Upper lobe of left lung (tissue), 6 donors: ENCODE measurements around the gene CHI3L1. TPM values are rescaled to one million over a fixed set of nuclear protein-coding genes. Genes with fewer than 3 reads are reported as not detected.

Source experiments
- ATAC-seq, 2 donors: fragments of 200-7000 bp; cut with Tn5 transposase; one replicate each; pipeline ENCODE4 v1.9.1; 2022; ENCODE audit warnings: mild to moderate bottlenecking in 2 of 2, moderate library complexity in 2 of 2; ENCODE audit not compliant: low FRiP score in 2 of 2
- DNase-seq, 2 donors: peaks; one replicate each; pipeline ENCODE4 v3.0.0-alpha.2; 2019 to 2020
- H3K27ac ChIP-seq, 4 donors: fragments of 200-600 bp; sonication (generic); one replicate each; pipeline ENCODE4 v1.5.1; 2016 to 2019
- H3K27me3 ChIP-seq, 4 donors: fragments of 200-600 bp; sonication (generic); one replicate each; pipeline ENCODE4 v1.5.1; 2017 to 2019
- H3K36me3 ChIP-seq, 4 donors: fragments of 200-600 bp; sonication (generic); one replicate each; pipeline ENCODE4 v1.5.1; 2016 to 2019
- H3K4me1 ChIP-seq, 4 donors: fragments of 200-600 bp; sonication (generic); one replicate each; pipeline ENCODE4 v1.5.1; 2018 to 2019
- H3K4me3 ChIP-seq, 4 donors: fragments of 200-600 bp; sonication (generic); one replicate each; pipeline ENCODE4 v1.5.1; 2017 to 2019; ENCODE audit warnings: mild to moderate bottlenecking in 2 of 4, moderate library complexity in 1 of 4
- H3K9me3 ChIP-seq, 4 donors: fragments of 200-600 bp; sonication (generic); one replicate each; pipeline ENCODE4 v1.5.1; 2018 to 2019
- EP300 ChIP-seq, 4 donors: sonication (generic); formaldehyde crosslinking; IDR thresholded peaks; one replicate each; pipeline ENCODE4 v1.5.1; 2017; ENCODE audit warnings: antibody characterized with exemption in 4 of 4, control low read depth in 2 of 4
- POLR2A ChIP-seq, 4 donors: fragments of 450-650 bp; IDR thresholded peaks; one replicate each; pipeline ENCODE4 v1.5.1; 2016 to 2017; ENCODE audit warnings: antibody characterized with exemption in 4 of 4, mild to moderate bottlenecking in 2 of 4
- POLR2AphosphoS5 ChIP-seq, 2 donors: sonication (generic); formaldehyde crosslinking; IDR thresholded peaks; one replicate each; pipeline ENCODE4 v1.5.1; 2017; ENCODE audit warnings: antibody characterized with exemption in 2 of 2
- WGBS, 2 donors: methylation state at CpG; one replicate each; pipeline ENCODE4 v1.1.5; 2017 to 2018; 5-methylcytosine and 5-hydroxymethylcytosine counted together
- total RNA-seq, 6 donors: library from RNA; depleted of rRNA in 4 of 6; stranded (reverse); fragments of >200 nt in 4 of 6; gene quantifications; one replicate each; pipeline versions ENCODE4 v1.1.0 to v1.2.1, GENCODE V29; 2016 to 2021
- TF ChIP-seq, protein P1 (sequence below), 6 experiments: fragments of 450-650 bp in 4 of 6; fragments of 200-600 bp in 2 of 6; sonication (generic) in 2 of 6; IDR thresholded peaks; one replicate each; pipeline ENCODE4 v1.5.1; 2016 to 2019; ENCODE audit warnings: antibody characterized with exemption in 6 of 6
- donor health status: DM: no; HTN: no; CAD: no; lungs with moderate emphysema.
- donor health status: DM: no; HTN: yes; CAD: no; lungs with severe emphysema.

The CHI3L1 gene
- total RNA-seq, 6 donors from 2014 or later, result 12.3 to 68.4 (median 52.4) TPM

DNA sequence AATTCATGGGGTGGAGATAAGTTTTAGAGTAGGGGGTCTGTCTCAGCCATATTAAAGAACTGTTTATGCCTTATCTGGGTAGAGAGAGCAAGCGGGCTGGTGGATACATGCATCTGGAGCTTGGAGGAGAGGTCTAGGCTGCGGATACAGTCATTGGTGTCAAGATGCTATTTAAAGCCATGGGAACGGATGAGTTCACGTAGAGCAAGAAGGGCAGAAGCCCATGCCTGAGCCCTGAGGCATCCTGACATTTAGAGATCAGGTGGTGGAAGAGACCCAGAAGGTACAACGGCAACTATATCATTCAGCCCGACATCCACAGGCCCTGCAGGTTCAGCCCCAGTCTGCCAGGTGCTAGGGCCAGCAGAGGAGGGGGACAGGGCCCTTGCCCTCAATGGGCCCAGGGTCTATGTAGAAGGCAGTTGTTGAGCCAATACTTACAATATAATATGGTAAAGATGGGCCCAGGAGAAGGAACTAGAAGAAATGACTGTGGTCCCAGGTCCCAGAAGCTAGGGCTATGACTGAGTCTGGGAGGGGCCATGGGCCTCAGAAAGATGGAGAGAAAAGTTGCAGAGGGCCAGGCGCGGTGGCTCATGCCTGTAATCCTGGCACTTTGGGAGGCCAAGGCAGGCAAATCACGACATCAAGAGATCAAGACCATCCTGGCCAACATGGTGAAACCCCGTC, 15.2 kb upstream of the CHI3L1 start:
- no peaks in the 10 kb centered on the region for H3K36me3 ChIP-seq
- WGBS, 2 donors, result 73 to 86% methylated on average over 10 of the region's 10 CpGs
- ATAC-seq (no peak), DNase-seq (no peak)
- no peaks in the 10 kb centered on the region for H3K27me3 ChIP-seq
- H3K27ac ChIP-seq, result peak overlapping the region in 3 of 4 donors; percentile 32 to 78 (median 61)
- H3K9me3 ChIP-seq, result no peaks in the 10 kb centered on the region
- H3K4me3 ChIP-seq, result no peak overlapping the region
- TF ChIP-seq EP300 (IDR thresholded peaks at IDR 0.05) (no peak), POLR2AphosphoS5 (IDR thresholded peaks at IDR 0.05) (no peak), POLR2A (IDR thresholded peaks at IDR 0.05) (no peak)
- TF ChIP-seq, protein P1, sequence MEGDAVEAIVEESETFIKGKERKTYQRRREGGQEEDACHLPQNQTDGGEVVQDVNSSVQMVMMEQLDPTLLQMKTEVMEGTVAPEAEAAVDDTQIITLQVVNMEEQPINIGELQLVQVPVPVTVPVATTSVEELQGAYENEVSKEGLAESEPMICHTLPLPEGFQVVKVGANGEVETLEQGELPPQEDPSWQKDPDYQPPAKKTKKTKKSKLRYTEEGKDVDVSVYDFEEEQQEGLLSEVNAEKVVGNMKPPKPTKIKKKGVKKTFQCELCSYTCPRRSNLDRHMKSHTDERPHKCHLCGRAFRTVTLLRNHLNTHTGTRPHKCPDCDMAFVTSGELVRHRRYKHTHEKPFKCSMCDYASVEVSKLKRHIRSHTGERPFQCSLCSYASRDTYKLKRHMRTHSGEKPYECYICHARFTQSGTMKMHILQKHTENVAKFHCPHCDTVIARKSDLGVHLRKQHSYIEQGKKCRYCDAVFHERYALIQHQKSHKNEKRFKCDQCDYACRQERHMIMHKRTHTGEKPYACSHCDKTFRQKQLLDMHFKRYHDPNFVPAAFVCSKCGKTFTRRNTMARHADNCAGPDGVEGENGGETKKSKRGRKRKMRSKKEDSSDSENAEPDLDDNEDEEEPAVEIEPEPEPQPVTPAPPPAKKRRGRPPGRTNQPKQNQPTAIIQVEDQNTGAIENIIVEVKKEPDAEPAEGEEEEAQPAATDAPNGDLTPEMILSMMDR (IDR thresholded peaks at IDR 0.05), result no peak
- peaks cover 8 to 40% (median 12%) of the 10 kb centered on the region in 4 donors for H3K4me1 ChIP-seq

DNA sequence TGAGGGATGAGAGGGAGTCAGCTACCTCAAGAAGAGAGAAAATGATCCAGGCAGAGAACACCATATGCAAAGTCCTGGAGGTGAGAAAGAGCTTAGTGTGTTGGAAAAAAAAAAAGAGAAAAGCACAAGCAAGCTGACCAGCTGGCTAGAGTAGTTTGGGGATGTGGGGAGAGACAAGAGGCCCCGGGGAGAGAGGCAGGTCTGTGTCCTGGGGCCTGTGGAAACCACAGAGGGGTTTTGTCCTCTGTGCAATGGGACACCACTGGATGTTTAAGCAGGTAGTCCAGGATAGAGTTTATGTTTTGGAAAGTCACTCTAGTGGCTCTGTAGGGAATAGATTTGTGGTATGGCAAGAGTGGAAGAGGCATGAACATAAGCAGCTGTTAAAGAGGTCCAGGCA, 14.4 kb upstream of the CHI3L1 start:
- peak overlapping the region; percentile 45 to 75 (median 64) for H3K27ac ChIP-seq
- ATAC-seq (no peak), DNase-seq (no peak)
- no peaks in the 10 kb centered on the region for H3K9me3 ChIP-seq
- peaks cover 8 to 36% (median 12%) of the 10 kb centered on the region in 4 donors for H3K4me1 ChIP-seq
- WGBS, 2 donors, result 69 to 70% methylated on average over 1 of the region's 1 CpG
- H3K36me3 ChIP-seq, result no peaks in the 10 kb centered on the region
- H3K4me3 ChIP-seq, result no peak overlapping the region
- no peaks in the 10 kb centered on the region for H3K27me3 ChIP-seq
- TF ChIP-seq POLR2AphosphoS5 (IDR thresholded peaks at IDR 0.05) (no peak), POLR2A (IDR thresholded peaks at IDR 0.05) (no peak)

DNA sequence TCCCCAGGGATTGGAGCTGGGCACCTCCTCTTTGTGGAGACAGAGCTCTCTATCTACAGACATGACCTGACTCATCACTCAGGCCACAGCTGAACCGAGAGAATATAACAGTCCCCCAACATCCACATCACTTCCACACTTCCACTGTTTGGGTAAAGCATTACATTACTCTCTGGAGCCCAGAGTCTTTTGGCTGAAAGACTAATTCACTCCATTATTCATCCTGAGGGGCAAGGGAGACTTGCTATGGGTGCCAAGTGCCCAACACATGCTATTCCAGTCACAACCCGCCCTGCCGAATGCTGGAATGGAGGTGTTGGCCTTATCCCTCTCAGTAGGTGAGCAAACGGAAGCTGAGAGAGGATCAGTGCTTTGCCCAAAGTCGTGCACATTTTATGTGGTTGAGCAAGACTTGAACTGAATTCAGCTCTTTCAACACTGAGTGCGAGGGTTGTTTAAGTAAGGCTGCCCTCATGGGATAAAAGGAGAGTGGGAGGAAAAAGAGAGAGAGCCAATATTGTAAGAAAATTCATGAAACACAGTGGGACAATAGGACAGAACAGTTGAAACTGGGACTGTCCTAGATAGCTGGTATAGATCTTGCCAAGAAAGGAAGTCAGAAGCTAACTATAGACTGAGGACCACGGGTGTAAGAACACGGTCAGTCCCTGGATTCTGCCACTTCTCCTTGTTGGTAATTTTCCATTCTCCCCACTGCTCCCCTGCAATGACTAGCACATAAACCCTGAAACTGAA, 13.5 kb upstream of the CHI3L1 start:
- Histone ChIP-seq H3K36me3 (no peaks in the 10 kb centered on the region), H3K4me3 (no peak overlapping the region), H3K27me3 (no peaks in the 10 kb centered on the region), H3K9me3 (no peaks in the 10 kb centered on the region), H3K27ac (peak overlapping the region; percentile 35 to 75 (median 56)), H3K4me1 (peaks cover 8 to 36% (median 12%) of the 10 kb centered on the region in 4 donors)
- DNase-seq (peak in 1 of 2 donors; percentile 58), ATAC-seq (peak; percentile 34 to 78)
- 30 to 35% methylated on average over 8 of the region's 8 CpGs for WGBS, 2 donors
- TF ChIP-seq POLR2AphosphoS5 (IDR thresholded peaks at IDR 0.05) (peak in 1 of 2 donors; percentile 50), EP300 (IDR thresholded peaks at IDR 0.05) (no peak)
- TF ChIP-seq, protein P1 (IDR thresholded peaks at IDR 0.05), result no peak

DNA sequence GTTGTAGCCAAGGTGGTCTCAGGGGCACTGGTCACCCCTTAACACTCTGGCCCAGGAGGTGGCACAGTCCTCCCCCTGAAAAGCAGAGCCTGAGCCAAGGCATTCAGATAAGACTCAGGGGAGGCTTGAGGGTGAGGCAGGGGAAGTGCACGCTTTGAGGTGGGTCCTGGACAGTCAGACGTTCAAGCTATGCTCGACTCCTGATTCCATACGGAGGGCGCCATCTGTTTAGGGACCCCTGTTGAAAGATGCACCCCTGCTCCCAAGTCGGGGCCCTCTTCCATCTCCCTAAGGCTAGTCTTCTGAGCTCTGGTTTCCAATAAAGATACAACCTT, 12.9 kb upstream of the CHI3L1 start:
- Histone ChIP-seq H3K4me3 (no peak overlapping the region), H3K36me3 (no peaks in the 10 kb centered on the region), H3K9me3 (no peaks in the 10 kb centered on the region), H3K27ac (peak overlapping the region in 3 of 4 donors; percentile 18 to 75 (median 35)), H3K4me1 (peaks cover 8 to 36% (median 12%) of the 10 kb centered on the region in 4 donors), H3K27me3 (no peaks in the 10 kb centered on the region)
- DNase-seq (no peak), ATAC-seq (no peak)
- no peak for TF ChIP-seq EP300 (IDR thresholded peaks at IDR 0.05)
- no peak for TF ChIP-seq POLR2A (IDR thresholded peaks at IDR 0.05)
- no peak for TF ChIP-seq POLR2AphosphoS5 (IDR thresholded peaks at IDR 0.05)
- TF ChIP-seq, protein P1 (IDR thresholded peaks at IDR 0.05), result no peak
- WGBS, 2 donors, result 81 to 89% methylated on average over 5 to 6 of the region's 6 CpGs

DNA sequence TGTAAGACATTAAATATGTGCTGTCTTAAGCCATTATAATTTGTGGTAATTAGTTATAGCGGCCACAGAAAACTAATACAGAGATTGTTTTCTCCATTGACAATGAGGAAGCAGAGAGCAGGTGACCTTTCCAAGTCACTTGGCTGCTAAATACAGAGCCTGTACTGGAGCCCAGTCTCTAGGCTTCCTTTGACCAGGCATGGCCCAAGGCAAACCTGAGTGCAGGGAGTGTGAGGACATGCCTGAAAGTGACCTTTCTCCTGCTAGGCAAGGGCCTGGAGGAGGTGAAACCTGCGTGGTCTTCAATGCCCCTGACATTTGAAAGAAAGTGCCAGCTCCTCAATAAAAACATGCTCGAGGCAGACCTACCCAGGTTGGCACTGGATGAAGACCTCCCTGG, 12.5 kb upstream of the CHI3L1 start:
- 87 to 94% methylated on average over 1 to 3 of the region's 3 CpGs for WGBS, 2 donors
- TF ChIP-seq, protein P1 (IDR thresholded peaks at IDR 0.05), result no peak
- TF ChIP-seq EP300 (IDR thresholded peaks at IDR 0.05) (no peak), POLR2A (IDR thresholded peaks at IDR 0.05) (no peak), POLR2AphosphoS5 (IDR thresholded peaks at IDR 0.05) (no peak)
- H3K27me3 ChIP-seq, result no peaks in the 10 kb centered on the region
- H3K9me3 ChIP-seq, result no peaks in the 10 kb centered on the region
- H3K36me3 ChIP-seq, result no peaks in the 10 kb centered on the region
- no peak overlapping the region for H3K4me3 ChIP-seq
- H3K4me1 ChIP-seq, result peaks cover 8 to 36% (median 12%) of the 10 kb centered on the region in 4 donors
- DNase-seq (no peak), ATAC-seq (no peak)
- peak overlapping the region in 3 of 4 donors; percentile 18 to 75 (median 35) for H3K27ac ChIP-seq
